ENCODE results near the gene QSER1.
"Not testable (repeated sequence)": the region's sequence is repeated elsewhere in the genome, so short reads cannot be mapped to it uniquely, and the experiment has no call there.

The QSER1 gene

DNA sequence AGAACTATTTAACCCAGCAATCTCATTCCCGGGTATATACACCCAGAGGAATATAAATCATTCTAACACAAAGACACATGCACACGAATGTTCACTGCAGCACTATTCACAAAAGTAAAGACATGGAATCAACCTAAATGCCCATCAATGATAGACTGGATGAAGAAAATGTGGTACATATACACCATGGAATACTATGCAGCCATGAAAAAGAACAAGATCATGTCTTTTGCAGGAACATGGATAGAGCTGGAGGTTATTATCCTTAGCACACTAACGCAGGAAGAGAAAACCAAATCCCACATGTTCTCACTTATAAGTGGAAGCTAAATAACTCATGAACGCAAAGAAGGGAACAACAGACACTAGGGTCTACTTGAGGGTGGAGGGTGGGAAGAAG, 23.9 kb upstream of the QSER1 start:
- not testable (repeated sequence) for H3K4me3 ChIP-seq (ENCODE audit: low read depth in 1 of 5, low read length in 5 of 5); H3K36me3 ChIP-seq (ENCODE audit: control insufficient read depth in 5 of 5, insufficient read depth in 5 of 5, low read length in 5 of 5); H3K27me3 ChIP-seq (ENCODE audit: control insufficient read depth in 5 of 5, insufficient read depth in 4 of 5, low read length in 5 of 5); H3K9me3 ChIP-seq (ENCODE audit: control insufficient read depth in 5 of 5, low read length in 5 of 5); H3K9ac ChIP-seq (ENCODE audit: low read length in 5 of 5); H3K27ac ChIP-seq (ENCODE audit: low read depth, low read length); H3K4me1 ChIP-seq (ENCODE audit: control insufficient read depth in 5 of 5, insufficient read depth in 5 of 5, low read length in 5 of 5)

DNA sequence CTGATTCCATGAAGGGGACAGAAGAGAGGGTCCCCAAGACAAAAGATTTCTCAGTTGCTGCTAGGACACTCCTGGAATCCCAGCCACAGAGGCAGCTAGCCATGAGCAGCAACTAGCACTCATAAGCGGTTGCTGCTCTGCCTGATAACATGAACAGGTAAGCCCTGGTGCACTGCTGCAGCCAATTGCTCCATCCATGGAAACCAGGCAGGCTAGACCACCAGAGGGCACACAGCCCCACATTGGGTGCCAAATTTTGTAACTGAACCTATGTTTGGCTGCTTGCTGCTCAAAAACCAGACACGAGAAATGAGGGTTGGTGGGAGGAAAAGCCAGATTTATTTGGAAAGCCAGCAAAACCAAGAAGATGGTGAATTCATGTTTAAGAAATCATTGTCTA, 21.9 kb upstream of the QSER1 start:
- peaks cover 0 to 7% (median 0%) of the 10 kb centered on the region in 5 donors for H3K9me3 ChIP-seq (ENCODE audit: control insufficient read depth in 5 of 5, low read length in 5 of 5)
- H3K36me3 ChIP-seq (ENCODE audit: control insufficient read depth in 5 of 5, insufficient read depth in 5 of 5, low read length in 5 of 5), result no peaks in the 10 kb centered on the region
- peaks cover 0 to 3% (median 0%) of the 10 kb centered on the region in 5 donors for H3K27me3 ChIP-seq (ENCODE audit: control insufficient read depth in 5 of 5, insufficient read depth in 4 of 5, low read length in 5 of 5)
- H3K9ac ChIP-seq (ENCODE audit: low read length in 5 of 5), result no peak overlapping the region
- H3K27ac ChIP-seq (ENCODE audit: low read depth, low read length), result no peak overlapping the region
- H3K4me3 ChIP-seq (ENCODE audit: low read depth in 1 of 5, low read length in 5 of 5), result no peak overlapping the region
- no peaks in the 10 kb centered on the region for H3K4me1 ChIP-seq (ENCODE audit: control insufficient read depth in 5 of 5, insufficient read depth in 5 of 5, low read length in 5 of 5)

- H3K4me3 ChIP-seq (ENCODE audit: low read depth in 1 of 5, low read length in 5 of 5), result no peak overlapping the region
- H3K9me3 ChIP-seq (ENCODE audit: control insufficient read depth in 5 of 5, low read length in 5 of 5), result peaks cover 0 to 2% (median 0%) of the 10 kb centered on the region in 5 donors
- no peaks in the 10 kb centered on the region for H3K4me1 ChIP-seq (ENCODE audit: control insufficient read depth in 5 of 5, insufficient read depth in 5 of 5, low read length in 5 of 5)
- H3K27me3 ChIP-seq (ENCODE audit: control insufficient read depth in 5 of 5, insufficient read depth in 4 of 5, low read length in 5 of 5), result peaks cover 0 to 3% (median 0%) of the 10 kb centered on the region in 5 donors
- H3K27ac ChIP-seq (ENCODE audit: low read depth, low read length), result no peak overlapping the region
- H3K9ac ChIP-seq (ENCODE audit: low read length in 5 of 5), result no peak overlapping the region
- H3K36me3 ChIP-seq (ENCODE audit: control insufficient read depth in 5 of 5, insufficient read depth in 5 of 5, low read length in 5 of 5), result no peaks in the 10 kb centered on the region
Observed at GRCh38 chr11:32874132-32874531, 18.5 kb upstream of the QSER1 start.

- Histone ChIP-seq H3K27me3 (ENCODE audit: control insufficient read depth in 5 of 5, insufficient read depth in 4 of 5, low read length in 5 of 5) (no peaks in the 10 kb centered on the region), H3K27ac (ENCODE audit: low read depth, low read length) (no peak overlapping the region), H3K36me3 (ENCODE audit: control insufficient read depth in 5 of 5, insufficient read depth in 5 of 5, low read length in 5 of 5) (no peaks in the 10 kb centered on the region), H3K9ac (ENCODE audit: low read length in 5 of 5) (no peak overlapping the region), H3K4me3 (ENCODE audit: low read depth in 1 of 5, low read length in 5 of 5) (no peak overlapping the region), H3K9me3 (ENCODE audit: control insufficient read depth in 5 of 5, low read length in 5 of 5) (no peaks in the 10 kb centered on the region), H3K4me1 (ENCODE audit: control insufficient read depth in 5 of 5, insufficient read depth in 5 of 5, low read length in 5 of 5) (no peaks in the 10 kb centered on the region)
Observed at GRCh38 chr11:32881286-32881685, 11.3 kb upstream of the QSER1 start.

DNA sequence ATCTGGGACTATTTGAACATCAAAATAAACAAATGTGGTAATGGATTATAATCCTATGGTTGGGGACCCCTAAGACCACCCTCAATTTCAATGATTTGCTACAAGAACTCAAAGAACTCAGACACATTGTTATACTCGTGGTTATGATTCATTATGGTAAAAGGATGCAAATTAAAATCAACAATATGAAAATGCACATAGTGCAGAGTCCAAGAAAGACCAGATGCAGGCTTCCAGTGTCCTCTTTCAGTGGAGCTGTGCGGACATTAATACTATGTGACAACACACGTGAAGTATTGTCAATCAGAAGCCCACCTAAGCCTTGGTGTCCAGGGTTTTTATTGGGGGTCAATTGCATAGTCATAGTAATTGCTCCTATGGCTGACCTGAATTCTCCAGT, 9.2 kb upstream of the QSER1 start:
- no peaks in the 10 kb centered on the region for H3K9me3 ChIP-seq (ENCODE audit: control insufficient read depth in 5 of 5, low read length in 5 of 5)
- no peak overlapping the region for H3K9ac ChIP-seq (ENCODE audit: low read length in 5 of 5)
- H3K27ac ChIP-seq (ENCODE audit: low read depth, low read length), result no peak overlapping the region
- H3K27me3 ChIP-seq (ENCODE audit: control insufficient read depth in 5 of 5, insufficient read depth in 4 of 5, low read length in 5 of 5), result no peaks in the 10 kb centered on the region
- no peaks in the 10 kb centered on the region for H3K36me3 ChIP-seq (ENCODE audit: control insufficient read depth in 5 of 5, insufficient read depth in 5 of 5, low read length in 5 of 5)
- no peak overlapping the region for H3K4me3 ChIP-seq (ENCODE audit: low read depth in 1 of 5, low read length in 5 of 5)
- no peaks in the 10 kb centered on the region for H3K4me1 ChIP-seq (ENCODE audit: control insufficient read depth in 5 of 5, insufficient read depth in 5 of 5, low read length in 5 of 5)

GRCh38 chr11:32884023-32884422, 8.6 kb upstream of the QSER1 start:
- Histone ChIP-seq H3K36me3 (ENCODE audit: control insufficient read depth in 5 of 5, insufficient read depth in 5 of 5, low read length in 5 of 5) (no peaks in the 10 kb centered on the region), H3K4me1 (ENCODE audit: control insufficient read depth in 5 of 5, insufficient read depth in 5 of 5, low read length in 5 of 5) (no peaks in the 10 kb centered on the region), H3K9ac (ENCODE audit: low read length in 5 of 5) (no peak overlapping the region), H3K27me3 (ENCODE audit: control insufficient read depth in 5 of 5, insufficient read depth in 4 of 5, low read length in 5 of 5) (no peaks in the 10 kb centered on the region), H3K27ac (ENCODE audit: low read depth, low read length) (no peak overlapping the region), H3K9me3 (ENCODE audit: control insufficient read depth in 5 of 5, low read length in 5 of 5) (no peaks in the 10 kb centered on the region), H3K4me3 (ENCODE audit: low read depth in 1 of 5, low read length in 5 of 5) (no peak overlapping the region)

DNA sequence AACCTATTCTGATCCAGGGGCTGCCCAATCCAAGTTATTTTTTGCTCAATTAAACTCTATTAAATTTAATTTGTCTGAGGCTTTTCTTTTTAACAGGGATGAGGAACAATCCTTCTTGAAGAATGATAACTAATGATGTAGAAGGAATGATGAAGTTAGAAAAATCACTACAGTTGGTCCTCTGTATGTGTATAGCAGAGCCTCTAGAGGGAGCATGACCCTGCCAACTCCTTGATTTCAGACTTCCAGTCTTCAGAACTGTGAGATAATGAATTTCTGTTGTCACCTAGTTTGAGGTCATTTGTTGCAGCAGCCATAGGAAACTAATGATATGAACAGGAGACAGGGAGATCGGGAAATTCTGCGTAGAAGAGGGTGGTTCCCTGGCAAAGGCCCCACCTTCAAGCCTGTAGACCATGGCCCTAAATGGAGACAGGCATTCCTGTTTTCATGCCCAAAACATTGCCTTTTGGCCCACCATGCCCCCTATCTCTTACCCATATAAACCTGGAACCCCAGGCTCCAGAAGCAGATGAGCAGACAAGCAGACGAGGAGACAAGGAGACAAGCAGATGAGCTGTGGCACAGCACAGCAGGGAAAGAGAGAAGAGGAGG, 7.7 kb upstream of the QSER1 start:
- Histone ChIP-seq H3K36me3 (ENCODE audit: control insufficient read depth in 5 of 5, insufficient read depth in 5 of 5, low read length in 5 of 5) (no peaks in the 10 kb centered on the region), H3K9me3 (ENCODE audit: control insufficient read depth in 5 of 5, low read length in 5 of 5) (no peaks in the 10 kb centered on the region), H3K4me3 (ENCODE audit: low read depth in 1 of 5, low read length in 5 of 5) (no peak overlapping the region), H3K9ac (ENCODE audit: low read length in 5 of 5) (no peak overlapping the region), H3K27me3 (ENCODE audit: control insufficient read depth in 5 of 5, insufficient read depth in 4 of 5, low read length in 5 of 5) (no peaks in the 10 kb centered on the region), H3K4me1 (ENCODE audit: control insufficient read depth in 5 of 5, insufficient read depth in 5 of 5, low read length in 5 of 5) (no peaks in the 10 kb centered on the region), H3K27ac (ENCODE audit: low read depth, low read length) (no peak overlapping the region)

DNA sequence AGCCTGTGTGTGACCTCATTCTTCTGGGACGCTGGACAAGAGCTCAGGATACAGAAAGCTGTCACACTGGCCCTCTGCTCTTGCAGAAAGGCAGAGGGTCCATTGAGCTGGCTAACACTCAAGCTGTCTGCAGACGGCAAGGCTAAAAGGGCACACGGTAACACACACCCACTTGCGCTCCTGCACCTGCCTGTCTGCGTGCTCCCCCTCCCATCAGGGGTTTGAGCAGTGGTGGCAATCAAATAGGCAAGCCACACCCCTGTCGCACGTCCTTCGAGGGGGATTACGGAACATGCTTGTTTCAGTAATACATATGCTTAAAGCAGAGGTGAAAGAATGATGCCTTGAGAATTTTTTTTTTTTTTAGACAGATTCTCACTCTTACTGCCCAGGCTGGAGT, 7.1 kb upstream of the QSER1 start:
- H3K4me1 ChIP-seq (ENCODE audit: control insufficient read depth in 5 of 5, insufficient read depth in 5 of 5, low read length in 5 of 5), result no peaks in the 10 kb centered on the region
- H3K36me3 ChIP-seq (ENCODE audit: control insufficient read depth in 5 of 5, insufficient read depth in 5 of 5, low read length in 5 of 5), result no peaks in the 10 kb centered on the region

GRCh38 chr11:32886180-32886579, 6.4 kb upstream of the QSER1 start:
- H3K27me3 ChIP-seq (ENCODE audit: control insufficient read depth in 5 of 5, insufficient read depth in 4 of 5, low read length in 5 of 5), result no peaks in the 10 kb centered on the region
- H3K4me3 ChIP-seq (ENCODE audit: low read depth in 1 of 5, low read length in 5 of 5), result no peak overlapping the region
- no peaks in the 10 kb centered on the region for H3K36me3 ChIP-seq (ENCODE audit: control insufficient read depth in 5 of 5, insufficient read depth in 5 of 5, low read length in 5 of 5)
- no peak overlapping the region for H3K9ac ChIP-seq (ENCODE audit: low read length in 5 of 5)
- no peak overlapping the region for H3K27ac ChIP-seq (ENCODE audit: low read depth, low read length)
- no peaks in the 10 kb centered on the region for H3K9me3 ChIP-seq (ENCODE audit: control insufficient read depth in 5 of 5, low read length in 5 of 5)
- H3K4me1 ChIP-seq (ENCODE audit: control insufficient read depth in 5 of 5, insufficient read depth in 5 of 5, low read length in 5 of 5), result peaks cover 0 to under 1% (median 0%) of the 10 kb centered on the region in 5 donors

More for the DNA sequence above, 7.1 kb upstream of the QSER1 start:
- H3K9ac ChIP-seq (ENCODE audit: low read length in 5 of 5), result no peak overlapping the region
- H3K4me3 ChIP-seq (ENCODE audit: low read depth in 1 of 5, low read length in 5 of 5), result no peak overlapping the region
- no peaks in the 10 kb centered on the region for H3K27me3 ChIP-seq (ENCODE audit: control insufficient read depth in 5 of 5, insufficient read depth in 4 of 5, low read length in 5 of 5)
- no peaks in the 10 kb centered on the region for H3K9me3 ChIP-seq (ENCODE audit: control insufficient read depth in 5 of 5, low read length in 5 of 5)
- H3K27ac ChIP-seq (ENCODE audit: low read depth, low read length), result no peak overlapping the region

GRCh38 chr11:32887707-32888383, 4.8 kb upstream of the QSER1 start:
- H3K4me3 ChIP-seq (ENCODE audit: low read depth in 1 of 5, low read length in 5 of 5); H3K9me3 ChIP-seq (ENCODE audit: control insufficient read depth in 5 of 5, low read length in 5 of 5); H3K27ac ChIP-seq (ENCODE audit: low read depth, low read length); H3K9ac ChIP-seq (ENCODE audit: low read length in 5 of 5); H3K36me3 ChIP-seq (ENCODE audit: control insufficient read depth in 5 of 5, insufficient read depth in 5 of 5, low read length in 5 of 5); H3K27me3 ChIP-seq (ENCODE audit: control insufficient read depth in 5 of 5, insufficient read depth in 4 of 5, low read length in 5 of 5): not testable (repeated sequence)
- H3K4me1 ChIP-seq (ENCODE audit: control insufficient read depth in 5 of 5, insufficient read depth in 5 of 5, low read length in 5 of 5), result peaks cover 0 to 11% (median 9%) of the 10 kb centered on the region in 5 donors
